ENCODE data around the gene SEMA4D. TPM values are rescaled to one million over a fixed set of nuclear protein-coding genes. Genes with fewer than 3 reads are reported as not detected.

Gene SEMA4D
- total and polyA plus RNA-seq, 2 of the 13 experiments (the other 11 are each of a cell fraction or from before 2014, with no cell fraction given): 0.13 to 0.16 TPM

GRCh38 chr9:89531766-89532165, 33.9 kb upstream of the SEMA4D start (continued):
- TF ChIP-seq NFAT5 (CRISPR knock-in tag; IDR thresholded peaks at IDR 0.05) (no peak), NAIF1 (CRISPR knock-in tag; IDR thresholded peaks at IDR 0.05; ENCODE audit: borderline replicate concordance) (no peak), SP2 (CRISPR knock-in tag; IDR thresholded peaks at IDR 0.05) (no peak), ZNF350 (CRISPR knock-in tag; IDR thresholded peaks at IDR 0.05; ENCODE audit: borderline replicate concordance, low read depth) (no peak)

- Histone ChIP-seq H3K27me3 (ENCODE audit: control insufficient read depth in 1 of 2, insufficient read depth in 2 of 2, low read length in 2 of 2) (no peaks in the 10 kb centered on the region), H4K20me1 (ENCODE audit: insufficient read depth, low read length) (no peaks in the 10 kb centered on the region), H3K36me3 (replicated peaks in 1 of 2; ENCODE audit: control insufficient read depth in 1 of 2, insufficient read depth in 2 of 2, low read length in 2 of 2) (no peaks in the 10 kb centered on the region), H2AFZ (ENCODE audit: low read length) (no peak overlapping the region), H3K4me3 (replicated peaks in 1 of 3; ENCODE audit: insufficient read depth in 1 of 3, low read depth in 2 of 3, low read length in 3 of 3) (no peak overlapping the region), H3K79me2 (ENCODE audit: insufficient read depth, low read length) (no peaks in the 10 kb centered on the region), H3K9me3 (ENCODE audit: low read length) (no peaks in the 10 kb centered on the region), H3K27ac (ENCODE audit: extremely low read length, insufficient read depth, low read length) (no peak overlapping the region), H3K4me1 (ENCODE audit: insufficient read depth, low read length) (peaks cover 51% of the 10 kb centered on the region), H3K4me2 (ENCODE audit: low read depth, low read length) (no peak overlapping the region), H3K9ac (ENCODE audit: insufficient read depth, low read depth, low read length) (no peak overlapping the region)
- intact Hi-C loops (cut with micrococcal nuclease; ENCODE audit: unreplicated experiment) (no loop called here), in situ Hi-C loops (cut with HindIII; ENCODE audit: extremely low pct_ligation_motif_present, low pct_unique_long_range_greater_than_20kb) (no loop called here)
- BruUV-seq (replicated peaks): no TSS peak
- 58% methylated on average over 6 of the region's 6 CpGs for WGBS (ENCODE audit: low lambda C conversion rate)
- FAIRE-seq (no peak), ATAC-seq (no peak), DNase-seq (ENCODE audit: low spot score) (no peak)
- ChIA-PET CTCF (ENCODE audit: low intra/inter-chr PET ratio, low total read pairs) (no interaction called here), POLR2A (no interaction called here)
- no peak for TF ChIP-seq ZNF687 (CRISPR knock-in tag; IDR thresholded peaks at IDR 0.05)
- no peak for TF ChIP-seq CHCHD3 (CRISPR knock-in tag; IDR thresholded peaks at IDR 0.05)
These were observed 32.8 kb upstream of the SEMA4D start for GRCh38 chr9:89530726-89531125.
